COLO668 (cell line): ENCODE measurements around the gene BCAR3.

ENCODE experiments used
- DNase-seq: peaks from one replicate; lab custom pipeline; 2025; ENCODE audit not compliant: unreplicated experiment; lab: John Stamatoyannopoulos, UW

Gene BCAR3

GRCh38 chr1:93579891-93580290, 101.7 kb downstream of the BCAR3 start:
- DNase-seq: no peak

GRCh38 chr1:93578911-93579825, 102.5 kb downstream of the BCAR3 start:
- DNase-seq: no peak

DNA sequence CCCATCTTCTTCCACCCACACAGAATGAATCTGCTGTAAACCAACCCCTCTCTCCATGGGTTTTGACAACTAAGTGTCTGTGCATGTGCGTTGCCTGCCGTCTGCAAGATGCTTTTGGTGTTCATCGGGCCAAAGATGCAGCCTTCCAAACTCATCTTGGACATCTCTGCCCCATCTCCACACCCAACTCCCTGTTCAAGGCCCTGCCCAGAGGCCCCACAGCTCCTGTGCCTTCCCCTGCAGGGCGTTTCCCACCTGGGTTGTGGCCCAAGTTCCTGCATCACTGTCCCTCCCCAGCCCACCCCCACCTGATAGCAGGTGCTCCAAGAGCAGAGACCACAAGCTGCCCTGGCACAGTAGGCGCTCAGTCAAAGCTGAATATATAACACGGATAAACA, 103.2 kb downstream of the BCAR3 start:
- DNase-seq: no peak

GRCh38 chr1:93577536-93578432, 103.9 kb downstream of the BCAR3 start:
- DNase-seq: no peak

DNA sequence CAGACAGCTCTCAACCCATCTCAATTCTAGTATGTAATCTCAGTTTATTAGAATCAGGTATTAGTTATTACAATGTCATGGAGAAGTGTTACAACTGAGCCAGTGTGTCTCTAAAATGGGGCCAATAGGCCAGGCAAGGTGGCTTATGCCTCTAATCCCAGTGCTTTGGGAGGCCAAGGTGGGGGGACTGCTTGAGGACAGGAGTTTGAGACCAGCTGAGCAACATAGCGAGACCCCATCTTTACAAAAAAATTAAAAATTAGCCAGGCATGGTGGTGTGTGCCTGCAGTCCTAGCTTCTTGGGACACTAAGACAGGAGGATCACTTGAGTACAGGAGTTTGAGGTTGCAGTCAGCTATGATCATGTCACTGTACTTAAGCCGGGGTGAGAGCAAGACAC, 104.9 kb downstream of the BCAR3 start:
- DNase-seq: no peak

DNA sequence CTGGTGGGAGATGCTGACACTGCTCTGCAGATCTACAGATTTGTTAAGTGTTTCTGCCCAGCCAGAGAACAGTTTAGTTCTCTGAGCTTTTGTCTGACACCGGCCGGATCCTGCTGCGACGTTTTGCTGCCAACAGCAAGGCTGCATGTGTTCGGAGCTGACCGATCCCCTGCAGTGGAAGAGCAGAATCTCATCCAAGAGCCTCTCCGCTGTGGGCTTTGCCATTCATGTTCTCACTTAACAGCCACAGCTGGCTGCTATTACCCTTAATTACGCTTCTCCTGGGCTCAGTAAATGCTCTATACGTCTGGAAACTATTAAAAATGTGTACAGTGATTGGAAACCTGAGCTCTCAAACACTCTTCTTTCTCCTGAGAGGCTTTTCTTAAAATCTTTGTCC, 105.3 kb downstream of the BCAR3 start:
- DNase-seq: no peak

DNA sequence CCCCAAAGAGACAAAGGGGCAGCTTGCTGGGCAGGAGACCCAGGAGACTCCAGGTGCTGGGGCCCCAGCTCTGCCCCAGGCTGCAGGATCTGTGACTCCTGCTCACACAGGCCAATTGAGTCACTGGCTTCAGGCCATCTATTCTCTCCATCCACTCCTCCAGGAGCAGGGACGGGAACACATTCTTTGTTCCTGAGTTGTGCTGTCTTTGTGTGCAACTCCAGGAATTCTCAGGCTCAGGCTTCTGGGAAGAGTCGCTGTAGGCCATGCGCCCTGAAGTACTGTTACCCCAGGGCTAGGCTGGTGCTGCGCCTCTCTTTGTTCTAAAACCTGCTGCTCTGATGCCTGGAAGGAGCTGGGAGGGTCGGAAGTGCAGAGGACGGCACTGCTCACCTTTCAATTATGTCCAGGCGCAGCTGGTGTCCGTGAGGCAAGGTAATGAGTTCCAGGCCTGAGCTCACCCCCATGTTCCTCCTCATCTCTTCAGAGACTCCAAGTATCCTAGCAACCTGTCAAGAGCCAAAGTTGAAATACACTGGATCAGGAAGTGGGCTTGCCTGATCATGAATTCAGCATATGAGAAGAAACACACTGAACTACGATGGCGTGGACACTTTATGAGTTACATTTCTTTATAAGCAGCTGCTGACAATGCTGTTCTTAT, 105.9 kb downstream of the BCAR3 start:
- DNase-seq: peak; percentile 26

- no peak for DNase-seq
These were observed 106.6 kb downstream of the BCAR3 start for GRCh38 chr1:93574991-93575390.

GRCh38 chr1:93574511-93574910, 107.1 kb downstream of the BCAR3 start:
- no peak for DNase-seq

DNA sequence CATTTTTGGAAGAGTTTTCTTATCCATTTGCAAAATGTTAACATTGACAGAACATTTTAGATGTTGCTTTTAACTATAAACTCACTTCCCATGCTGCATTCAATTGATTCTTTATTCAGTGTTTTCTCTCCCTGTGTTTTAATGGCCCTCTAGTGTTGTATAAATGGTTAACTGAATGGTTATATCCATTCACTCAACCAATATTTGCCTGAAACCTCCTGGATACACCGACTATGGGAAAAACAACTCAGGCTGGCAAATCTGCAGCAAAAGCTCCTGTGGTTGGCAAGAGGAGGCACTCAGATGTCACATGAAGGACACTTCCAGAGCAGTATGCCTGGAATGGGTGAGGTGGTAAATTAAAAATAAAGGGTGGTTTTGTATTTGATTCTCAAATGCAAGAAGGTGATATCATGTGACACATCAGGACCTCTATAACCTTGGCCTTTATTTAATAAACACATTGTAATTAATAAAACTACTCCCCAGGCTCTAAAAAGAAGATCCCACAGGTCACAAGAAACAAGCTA, 107.6 kb downstream of the BCAR3 start:
- DNase-seq: no peak

DNA sequence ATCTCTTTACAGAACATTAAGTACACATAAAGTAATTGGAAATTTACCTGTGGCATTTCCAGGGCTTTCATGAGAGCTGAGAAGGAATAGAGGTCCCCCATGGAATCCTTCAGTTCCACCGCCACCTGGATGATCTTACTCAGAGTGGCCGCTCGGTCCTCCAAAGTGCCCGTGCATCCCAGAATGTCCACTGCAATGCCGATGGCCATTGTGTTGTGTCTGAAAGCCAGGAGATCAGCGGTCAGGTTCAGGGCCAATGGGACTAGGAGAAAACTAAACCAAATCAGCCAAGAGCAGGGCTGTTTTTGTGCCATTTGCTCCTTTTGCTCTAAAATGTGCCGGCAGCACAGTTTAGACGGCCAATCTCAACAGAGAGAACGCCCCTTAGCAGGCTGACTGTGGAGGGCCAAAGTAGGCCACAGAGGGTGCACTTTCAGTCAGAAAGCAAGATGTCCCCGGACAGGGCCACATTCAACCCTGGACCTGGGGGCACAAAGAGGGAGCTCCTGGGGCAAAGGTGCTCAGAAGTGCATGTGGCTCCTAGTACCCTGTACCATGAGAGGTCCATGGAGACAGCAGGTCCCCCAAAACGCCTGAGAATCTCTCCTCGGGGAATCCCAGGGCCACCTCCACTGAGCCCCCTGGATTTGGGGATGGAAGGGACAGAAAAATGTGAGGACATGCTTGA, 109.9 kb downstream of the BCAR3 start:
- DNase-seq: no peak

DNA sequence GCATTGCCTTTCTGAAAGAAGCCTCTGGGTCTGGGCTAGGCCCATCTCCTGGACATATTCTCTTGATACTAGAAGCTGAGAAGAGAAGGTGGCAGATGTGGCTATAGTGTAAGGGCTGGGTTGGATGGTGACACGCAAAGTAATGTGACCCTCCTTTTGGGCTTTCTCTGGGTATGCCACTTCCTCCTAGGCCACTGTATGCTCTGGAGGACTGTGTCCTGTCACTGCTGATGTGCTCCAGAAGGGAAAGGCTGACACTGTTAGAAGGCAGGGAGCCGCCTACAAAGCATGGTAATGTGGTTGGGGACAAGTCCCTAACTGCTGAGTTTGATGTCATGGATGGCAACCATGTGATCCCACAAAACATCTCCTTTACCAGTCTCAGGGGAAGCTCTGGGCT, 112.1 kb downstream of the BCAR3 start:
- DNase-seq: no peak

GRCh38 chr1:93567255-93567918, 114.2 kb downstream of the BCAR3 start:
- no peak for DNase-seq

DNA sequence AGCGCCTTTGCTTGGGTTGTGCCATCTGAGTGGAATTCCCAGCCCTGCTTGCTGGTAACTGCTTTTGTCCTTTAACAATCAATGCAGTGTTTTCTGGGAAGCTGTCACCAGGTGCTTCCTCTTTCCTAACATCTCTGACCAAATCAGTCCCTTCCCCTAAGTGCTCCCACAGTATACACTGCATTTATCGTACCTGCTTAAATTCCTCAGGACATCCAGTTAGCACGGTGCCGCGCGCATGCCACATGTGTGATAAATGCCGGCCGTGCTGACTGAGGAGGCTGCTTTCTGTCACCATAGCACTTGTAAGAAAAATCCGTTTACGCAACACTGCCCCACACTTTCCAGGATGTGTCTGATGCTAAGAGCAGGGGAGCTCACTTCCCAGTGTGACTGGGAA, 115.4 kb downstream of the BCAR3 start:
- DNase-seq: no peak

DNA sequence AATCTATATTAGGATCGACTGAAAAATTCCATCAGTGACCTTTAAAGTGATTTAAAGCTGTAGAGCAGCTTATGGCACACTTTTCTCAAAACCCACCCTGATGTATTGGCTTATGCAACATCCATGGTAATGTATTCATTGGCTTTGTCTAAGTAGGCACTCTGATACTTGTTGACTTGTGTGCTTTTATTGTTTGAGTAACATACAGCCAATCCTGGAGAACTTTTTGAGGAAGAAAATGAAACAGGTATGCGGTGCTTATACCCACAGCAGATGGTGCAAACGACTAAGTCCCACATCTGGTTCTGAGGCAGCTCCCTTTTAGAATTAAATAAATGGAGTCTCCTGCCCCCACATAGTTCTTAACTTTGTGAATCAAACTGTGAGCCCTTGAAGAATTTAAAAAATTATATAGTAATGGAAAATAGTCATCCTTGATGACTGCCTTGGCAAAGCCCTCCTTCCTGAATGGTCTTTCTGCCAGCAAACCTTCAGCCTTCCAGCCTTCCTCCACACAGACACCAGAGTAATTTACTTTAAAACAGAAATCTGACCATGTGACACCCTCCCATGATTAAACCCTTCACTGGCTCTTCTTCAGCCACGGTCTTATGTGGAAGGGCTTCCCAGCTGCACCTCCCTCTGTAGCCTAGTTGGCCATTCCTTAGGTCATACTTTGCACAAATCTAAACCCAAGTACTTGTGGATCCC, 116.0 kb downstream of the BCAR3 start:
- DNase-seq: no peak

GRCh38 chr1:93559695-93560094, 121.9 kb downstream of the BCAR3 start:
- DNase-seq: no peak

GRCh38 chr1:93559045-93559444, 122.6 kb downstream of the BCAR3 start:
- no peak for DNase-seq

DNA sequence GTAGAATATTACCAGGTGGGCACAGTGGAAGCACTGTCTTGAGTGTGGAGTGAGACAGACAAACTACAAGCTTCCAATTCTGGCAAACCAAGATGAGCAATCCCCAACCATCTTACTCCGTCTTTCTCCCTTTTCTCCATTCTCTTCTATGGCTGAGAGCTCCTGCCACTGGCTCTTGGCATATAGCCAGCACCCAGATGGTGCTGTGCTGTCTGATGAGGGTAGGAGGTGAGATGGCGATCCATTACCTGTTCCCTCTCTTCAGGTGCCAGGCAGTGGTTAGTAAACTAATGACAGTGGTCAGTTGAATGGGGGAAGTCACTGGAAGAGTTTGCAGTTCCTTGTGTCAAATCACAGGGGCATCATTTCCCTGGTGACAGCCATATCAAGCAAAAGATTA, 125.3 kb downstream of the BCAR3 start:
- peak; percentile 77 for DNase-seq
